Subcutaneous abdominal adipose tissue (tissue), 5 donors: ENCODE data around the gene UBTD2.

Source experiments
- H3K27ac ChIP-seq: one replicate; pipeline ENCODE4 v1.7.0; 2013; ENCODE audit warnings: low read depth, mild to moderate bottlenecking, inconsistent platforms, low read length, moderate library complexity
- H3K27me3 ChIP-seq, 5 donors: one replicate each; pipeline ENCODE4 v1.7.0; 2013; ENCODE audit warnings: low read length in 5 of 5, inconsistent platforms in 1 of 5; ENCODE audit not compliant: control insufficient read depth in 5 of 5, insufficient read depth in 4 of 5
- H3K36me3 ChIP-seq, 5 donors: one replicate each; pipeline ENCODE4 v1.7.0; 2013; ENCODE audit warnings: low read length in 5 of 5; ENCODE audit not compliant: control insufficient read depth in 5 of 5, insufficient read depth in 5 of 5
- H3K4me1 ChIP-seq, 5 donors: one replicate each; pipeline ENCODE4 v1.7.0; 2013; ENCODE audit warnings: low read length in 5 of 5, mild to moderate bottlenecking in 3 of 5, moderate library complexity in 1 of 5; ENCODE audit not compliant: control insufficient read depth in 5 of 5, insufficient read depth in 5 of 5
- H3K4me3 ChIP-seq, 5 donors: one replicate each; pipeline ENCODE4 v1.7.0; 2013; ENCODE audit warnings: low read length in 5 of 5, low read depth in 1 of 5
- H3K9ac ChIP-seq, 5 donors: one replicate each; pipeline ENCODE4 v1.7.0; 2013; ENCODE audit warnings: low read length in 5 of 5, mild to moderate bottlenecking in 4 of 5, moderate library complexity in 3 of 5
- H3K9me3 ChIP-seq, 5 donors: one replicate each; pipeline ENCODE4 v1.7.0; 2013; ENCODE audit warnings: low read length in 5 of 5; ENCODE audit not compliant: control insufficient read depth in 5 of 5
- donor health status: healthy.
- donor health status: healthy.
- donor health status: healthy.
- donor health status: healthy.
- donor health status: healthy.

UBTD2 gene

GRCh38 chr5:172175263-172175719 lies 108.3 kb downstream of the UBTD2 start:
- H3K36me3 ChIP-seq = peaks cover 0 to 3% (median 0%) of the 10 kb centered on the region in 5 donors
- peaks cover 14 to 76% (median 46%) of the 10 kb centered on the region in 5 donors for H3K4me1 ChIP-seq
- H3K27ac ChIP-seq = peak overlapping the region; percentile 13
- no peaks in the 10 kb centered on the region for H3K27me3 ChIP-seq
- H3K4me3 ChIP-seq = peak overlapping the region in 3 of 5 donors; percentile 23 to 52 (median 36)
- no peak overlapping the region for H3K9ac ChIP-seq
- no peaks in the 10 kb centered on the region for H3K9me3 ChIP-seq

- H3K27ac ChIP-seq = peak overlapping the region; percentile 4
- H3K9ac ChIP-seq = peak overlapping the region in 1 of 5 donors; percentile 34
- no peaks in the 10 kb centered on the region for H3K27me3 ChIP-seq
- H3K36me3 ChIP-seq = peaks cover 0 to 5% (median 0%) of the 10 kb centered on the region in 5 donors
- H3K4me3 ChIP-seq = no peak overlapping the region
- H3K9me3 ChIP-seq = no peaks in the 10 kb centered on the region
- peaks cover 9 to 73% (median 37%) of the 10 kb centered on the region in 5 donors for H3K4me1 ChIP-seq
These were observed 109.9 kb downstream of the UBTD2 start for GRCh38 chr5:172173564-172174153.

- peaks cover 5 to 73% (median 34%) of the 10 kb centered on the region in 5 donors for H3K4me1 ChIP-seq
- H3K9ac ChIP-seq = peak overlapping the region in 1 of 5 donors; percentile 34
- H3K9me3 ChIP-seq = no peaks in the 10 kb centered on the region
- peaks cover 0 to 5% (median 0%) of the 10 kb centered on the region in 5 donors for H3K36me3 ChIP-seq
- H3K27me3 ChIP-seq = no peaks in the 10 kb centered on the region
- peak overlapping the region; percentile 4 for H3K27ac ChIP-seq
- H3K4me3 ChIP-seq = no peak overlapping the region
These were observed 110.5 kb downstream of the UBTD2 start for GRCh38 chr5:172172912-172173563.

GRCh38 chr5:172171118-172171517 lies 112.4 kb downstream of the UBTD2 start:
- Histone ChIP-seq H3K27me3 (no peaks in the 10 kb centered on the region), H3K4me1 (peaks cover 5 to 79% (median 39%) of the 10 kb centered on the region in 5 donors), H3K9me3 (no peaks in the 10 kb centered on the region), H3K27ac (peak overlapping the region; percentile 3), H3K4me3 (no peak overlapping the region), H3K36me3 (peaks cover 0 to 5% (median 0%) of the 10 kb centered on the region in 5 donors), H3K9ac (no peak overlapping the region)

DNA sequence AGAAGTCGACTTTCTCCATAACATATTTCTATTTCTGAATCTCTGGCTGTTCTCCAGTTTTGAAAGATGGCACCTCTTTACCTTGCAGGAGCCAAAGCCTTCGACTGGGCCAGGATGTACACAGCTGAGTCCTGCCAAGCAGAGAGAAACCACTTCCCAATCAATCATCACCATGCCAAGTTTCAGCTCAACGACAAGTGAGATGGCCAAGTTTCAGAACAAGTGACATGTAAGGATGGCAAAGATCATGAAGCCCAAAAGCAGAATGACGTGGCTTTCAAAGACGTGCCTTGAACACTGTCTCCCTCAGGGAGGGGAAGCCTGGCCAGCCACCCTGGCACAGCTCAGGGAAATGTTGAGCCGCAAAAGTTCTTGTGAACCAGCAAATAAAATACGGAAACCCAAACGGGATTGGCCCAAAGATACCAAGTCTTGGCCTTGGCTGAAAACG lies 113.3 kb downstream of the UBTD2 start:
- Histone ChIP-seq H3K27ac (peak overlapping the region; percentile 3), H3K36me3 (peaks cover 0 to 5% (median 0%) of the 10 kb centered on the region in 5 donors), H3K4me1 (peaks cover 5 to 74% (median 36%) of the 10 kb centered on the region in 5 donors), H3K4me3 (no peak overlapping the region), H3K27me3 (no peaks in the 10 kb centered on the region), H3K9me3 (no peaks in the 10 kb centered on the region), H3K9ac (no peak overlapping the region)

- Histone ChIP-seq H3K9me3 (no peaks in the 10 kb centered on the region), H3K27ac (no peak overlapping the region), H3K27me3 (no peaks in the 10 kb centered on the region), H3K4me3 (no peak overlapping the region), H3K36me3 (peaks cover 0 to 5% (median 0%) of the 10 kb centered on the region in 5 donors), H3K4me1 (peaks cover 3 to 73% (median 34%) of the 10 kb centered on the region in 5 donors), H3K9ac (no peak overlapping the region)
These were observed 114.3 kb downstream of the UBTD2 start for GRCh38 chr5:172169216-172169615.

GRCh38 chr5:172168311-172168710 lies 115.3 kb downstream of the UBTD2 start:
- Histone ChIP-seq H3K4me3 (no peak overlapping the region), H3K9me3 (no peaks in the 10 kb centered on the region), H3K4me1 (peaks cover 6 to 71% (median 35%) of the 10 kb centered on the region in 5 donors), H3K27ac (peak overlapping the region; percentile 23), H3K27me3 (no peaks in the 10 kb centered on the region), H3K36me3 (peaks cover 0 to 5% (median 0%) of the 10 kb centered on the region in 5 donors), H3K9ac (peak overlapping the region in 1 of 5 donors; percentile 35)

DNA sequence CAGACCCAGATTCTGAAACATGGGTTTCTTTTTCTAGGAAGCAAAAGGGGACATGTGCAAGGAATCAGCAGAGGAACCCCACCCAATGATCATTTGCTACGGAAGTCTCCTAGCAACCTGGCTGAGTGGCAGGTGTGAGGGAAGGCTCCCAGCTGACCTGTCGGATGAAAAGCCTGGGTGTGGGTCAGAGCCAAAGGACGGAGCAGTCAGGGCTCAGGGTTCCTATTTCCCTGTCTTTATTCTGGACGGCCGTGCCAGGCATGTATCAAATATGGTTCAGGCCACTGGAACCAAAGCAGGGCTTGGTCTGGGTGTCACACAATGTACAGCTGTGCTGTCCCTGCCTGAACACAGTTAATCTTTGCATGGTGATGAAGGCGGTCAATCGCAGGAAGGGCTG lies 115.7 kb downstream of the UBTD2 start:
- H3K9ac ChIP-seq = peak overlapping the region in 1 of 5 donors; percentile 37
- H3K9me3 ChIP-seq = no peaks in the 10 kb centered on the region
- peak overlapping the region; percentile 23 for H3K27ac ChIP-seq
- H3K36me3 ChIP-seq = peaks cover 0 to 5% (median 0%) of the 10 kb centered on the region in 5 donors
- H3K27me3 ChIP-seq = no peaks in the 10 kb centered on the region
- H3K4me1 ChIP-seq = peaks cover 9 to 71% (median 32%) of the 10 kb centered on the region in 5 donors
- no peak overlapping the region for H3K4me3 ChIP-seq

GRCh38 chr5:172166030-172166826 lies 117.3 kb downstream of the UBTD2 start:
- H3K4me3 ChIP-seq = no peak overlapping the region
- H3K4me1 ChIP-seq = peaks cover 9 to 76% (median 31%) of the 10 kb centered on the region in 5 donors
- no peak overlapping the region for H3K27ac ChIP-seq
- H3K36me3 ChIP-seq = peaks cover 0 to 8% (median 0%) of the 10 kb centered on the region in 5 donors
- no peak overlapping the region for H3K9ac ChIP-seq
- H3K27me3 ChIP-seq = no peaks in the 10 kb centered on the region
- no peaks in the 10 kb centered on the region for H3K9me3 ChIP-seq
